Lung (tissue), 12 donors: ENCODE measurements around the gene TAX1BP3. TPM values are rescaled to one million over a fixed set of nuclear protein-coding genes. Genes with fewer than 3 reads are reported as not detected.

Experiments used
- ATAC-seq: fragments of 200-7000 bp; cut with Tn5 transposase; one replicate; pipeline ENCODE4 v1.9.1; 2020; ENCODE audit warnings: moderate number of reproducible peaks; ENCODE audit not compliant: insufficient read depth, low FRiP score
- DNase-seq, 3 donors: peaks; one replicate each; pipeline ENCODE4 v3.0.0-alpha.2; 2013 to 2017
- H3K27ac ChIP-seq, 2 donors: one replicate each; pipeline ENCODE4 v1.5.1; 2013; ENCODE audit warnings: mild to moderate bottlenecking in 2 of 2, moderate library complexity in 2 of 2, control low read depth in 1 of 2, inconsistent platforms in 1 of 2, low read depth in 1 of 2, low read length in 1 of 2
- H3K27me3 ChIP-seq, 3 donors: one replicate each; pipeline ENCODE4 v1.5.1; 2013; ENCODE audit warnings: low read length in 2 of 3; ENCODE audit not compliant: control insufficient read depth in 3 of 3, insufficient read depth in 3 of 3
- H3K36me3 ChIP-seq, 4 donors: one replicate each; pipeline ENCODE4 v1.5.1; 2013; ENCODE audit warnings: low read length in 4 of 4, mild to moderate bottlenecking in 1 of 4, moderate library complexity in 1 of 4; ENCODE audit not compliant: control insufficient read depth in 4 of 4, insufficient read depth in 4 of 4
- H3K4me1 ChIP-seq, 5 donors: one replicate each; pipeline ENCODE4 v1.5.1; 2013; ENCODE audit warnings: low read length in 5 of 5, mild to moderate bottlenecking in 2 of 5, moderate library complexity in 1 of 5; ENCODE audit not compliant: control insufficient read depth in 5 of 5, insufficient read depth in 5 of 5
- H3K4me3 ChIP-seq: one replicate; pipeline ENCODE4 v1.5.1; 2013; ENCODE audit warnings: mild to moderate bottlenecking, control low read depth, moderate library complexity
- H3K9ac ChIP-seq, 2 donors: one replicate each; pipeline ENCODE4 v1.5.1; 2013; ENCODE audit warnings: low read length in 2 of 2, control low read depth in 1 of 2; ENCODE audit not compliant: insufficient read depth in 1 of 2
- H3K9me3 ChIP-seq, 4 donors: one replicate each; pipeline ENCODE4 v1.5.1; 2013; ENCODE audit warnings: low read length in 3 of 4, mild to moderate bottlenecking in 1 of 4, moderate library complexity in 1 of 4; ENCODE audit not compliant: control insufficient read depth in 4 of 4, insufficient read depth in 3 of 4
- CTCF ChIP-seq: IDR thresholded peaks from 2 replicates; pipeline ENCODE4 v1.5.1; 2012; ENCODE audit warnings: mild to moderate bottlenecking; ENCODE audit errors: control extremely low read depth, extremely low read depth
- WGBS, 2 donors: extraction: QIAGEN DNeasy Blood & Tissue Kit; methylation state at CpG; one replicate each; pipeline ENCODE4 v1.1.7; 2013; 5-methylcytosine and 5-hydroxymethylcytosine counted together
- polyA plus RNA-seq, 2 donors: library from polyadenylated mRNA; stranded (reverse); fragments of 200-250 nt; gene quantifications; one replicate each; pipeline ENCODE4 v1.2.1, GENCODE V29; 2013
- total RNA-seq, 2 donors: library from RNA; depleted of rRNA in 1 of 2; stranded (reverse); fragments of >200 nt in 1 of 2; gene quantifications; one replicate each; pipeline ENCODE4 v1.2.1, GENCODE V29; 2014 to 2021
- donor health status: control.
- donor health status: control.
- donor health status: Bipolar disorder and iron deficiency.
- donor health status: healthy.
- donor health status: DM: yes; HTN: yes; CAD: no.

The TAX1BP3 gene
- total and polyA plus RNA-seq, 4 donors = 69.7 to 146 (median 97.0) TPM

- H3K4me1 ChIP-seq = no peaks in the 10 kb centered on the region
- peaks cover 16 to 41% (median 23%) of the 10 kb centered on the region in 4 donors for H3K36me3 ChIP-seq
- peaks cover 0 to 2% (median 0%) of the 10 kb centered on the region in 4 donors for H3K9me3 ChIP-seq
- H3K27me3 ChIP-seq = no peaks in the 10 kb centered on the region
- TF ChIP-seq CTCF = no peak
- no peak for DNase-seq
- H3K27ac ChIP-seq = no peak overlapping the region
- WGBS, 2 donors = 95% methylated on average over 6 of the region's 6 CpGs
- H3K4me3 ChIP-seq = no peak overlapping the region
- no peak for ATAC-seq
- H3K9ac ChIP-seq = no peak overlapping the region
These were observed 55.3 kb downstream of the TAX1BP3 start for GRCh38 chr17:3613124-3613523.

Other genes with a start within 250 kb of the TAX1BP3 start
- not detected for gene OR1E2, start 234.7 kb downstream of the TAX1BP3 start, total RNA-seq
- gene OR1E2, start 234.7 kb downstream of the TAX1BP3 start, polyA plus RNA-seq = not detected
- not detected for gene SPATA22, start 196.8 kb downstream of the TAX1BP3 start, total RNA-seq
- gene SPATA22, start 196.8 kb downstream of the TAX1BP3 start, polyA plus RNA-seq = under 1 TPM; 0.06 to 0.12 TPM
- 10 to 100 TPM in 1 of 2 donors, 1 to 10 TPM in 1; 2.5 to 17.5 TPM for gene ASPA, start 192.6 kb downstream of the TAX1BP3 start, total RNA-seq
- gene ASPA, start 192.6 kb downstream of the TAX1BP3 start, polyA plus RNA-seq = under 1 TPM; 0.31 to 0.96 TPM
- gene TRPV3, start 110.8 kb downstream of the TAX1BP3 start, total RNA-seq = under 1 TPM; 0.46 to 0.91 TPM
- under 1 TPM; 0.10 to 0.20 TPM for gene TRPV3, start 110.8 kb downstream of the TAX1BP3 start, polyA plus RNA-seq
- 1 to 10 TPM; 3.4 to 6.6 TPM for gene TRPV1, start 59.2 kb downstream of the TAX1BP3 start, total RNA-seq
- 1 to 10 TPM; 1.4 to 2.6 TPM for gene TRPV1, start 59.2 kb downstream of the TAX1BP3 start, polyA plus RNA-seq
- 10 to 100 TPM; 15.9 to 16.8 TPM for gene SHPK, start 32.3 kb downstream of the TAX1BP3 start, total RNA-seq
- gene SHPK, start 32.3 kb downstream of the TAX1BP3 start, polyA plus RNA-seq = 1 to 10 TPM; 4.9 to 6.7 TPM
- 10 to 100 TPM; 14.3 to 24.9 TPM for gene CTNS, start 31.8 kb downstream of the TAX1BP3 start, total RNA-seq
- gene CTNS, start 31.8 kb downstream of the TAX1BP3 start, polyA plus RNA-seq = 10 to 100 TPM in 1 of 2 donors, 1 to 10 TPM in 1; 7.7 to 24.1 TPM
- 10 to 100 TPM; 10.9 to 40.0 TPM for gene EMC6, start 234 bp upstream of the TAX1BP3 start, total RNA-seq
- 10 to 100 TPM; 85.0 to 93.4 TPM for gene EMC6, start 234 bp upstream of the TAX1BP3 start, polyA plus RNA-seq
- 1 to 10 TPM; 2.0 to 4.7 TPM for gene P2RX5, start 27.6 kb upstream of the TAX1BP3 start, total RNA-seq
- 1 to 10 TPM; 1.3 to 4.7 TPM for gene P2RX5, start 27.6 kb upstream of the TAX1BP3 start, polyA plus RNA-seq
- gene HASPIN, start 55.3 kb upstream of the TAX1BP3 start, total RNA-seq = 1 to 10 TPM in 1 of 2 donors, under 1 TPM in 1; 0.55 to 1.1 TPM
- under 1 TPM; 0.24 to 0.47 TPM for gene HASPIN, start 55.3 kb upstream of the TAX1BP3 start, polyA plus RNA-seq
- 10 to 100 TPM; 16.8 to 21.3 TPM for gene ITGAE, start 132.6 kb upstream of the TAX1BP3 start, total RNA-seq
- gene ITGAE, start 132.6 kb upstream of the TAX1BP3 start, polyA plus RNA-seq = 10 to 100 TPM; 34.0 to 37.3 TPM
- 10 to 100 TPM; 34.3 to 49.4 TPM for gene NCBP3, start 177.7 kb upstream of the TAX1BP3 start, total RNA-seq
- gene NCBP3, start 177.7 kb upstream of the TAX1BP3 start, polyA plus RNA-seq = 10 to 100 TPM; 15.9 to 17.8 TPM
- 10 to 100 TPM in 1 of 2 donors, 1 to 10 TPM in 1; 3.8 to 14.9 TPM for gene CAMKK1, start 224.5 kb upstream of the TAX1BP3 start, total RNA-seq
- gene CAMKK1, start 224.5 kb upstream of the TAX1BP3 start, polyA plus RNA-seq = 10 to 100 TPM in 1 of 2 donors, 1 to 10 TPM in 1; 7.9 to 11.0 TPM
- gene P2RX1, start 247.9 kb upstream of the TAX1BP3 start, total RNA-seq = 10 to 100 TPM in 1 of 2 donors, 1 to 10 TPM in 1; 4.6 to 16.4 TPM
- 10 to 100 TPM in 1 of 2 donors, 1 to 10 TPM in 1; 7.0 to 14.0 TPM for gene P2RX1, start 247.9 kb upstream of the TAX1BP3 start, polyA plus RNA-seq